ENCODE data around the gene PLEKHO2.

DNA sequence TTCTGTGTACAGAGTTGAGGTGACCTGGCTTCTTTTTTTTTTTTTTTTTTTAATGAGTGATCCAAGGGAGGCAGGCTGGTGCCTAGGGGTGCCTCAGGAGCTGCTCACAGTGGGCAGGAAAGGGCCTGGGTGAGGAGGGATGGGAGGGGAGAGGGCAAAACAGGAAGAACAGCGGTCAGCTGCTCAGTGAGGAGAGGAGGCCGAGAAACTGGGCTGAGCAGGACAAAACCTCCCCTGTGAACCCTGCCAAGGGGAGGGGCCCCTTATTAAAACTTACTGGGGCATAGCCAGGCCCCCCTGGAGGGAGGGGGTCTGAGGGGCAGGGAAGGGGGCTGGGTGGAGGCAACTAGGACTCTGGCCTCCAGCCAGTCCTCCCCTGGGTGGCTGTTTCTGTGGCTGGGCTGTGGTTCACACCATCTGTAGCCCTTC lies 3.5 kb downstream of the PLEKHO2 start:
- TF ChIP-seq CTCF (IDR thresholded peaks at IDR 0.05 in 8 of 11, conservative IDR thresholded peaks at IDR 0.05 in 3 of 11), result no peak
- no peak for TF ChIP-seq POLR2A (IDR thresholded peaks at IDR 0.05)
